ENCODE measurements around the gene CTR9.
"Not testable (repeated sequence)": the region's sequence is repeated elsewhere in the genome, so short reads cannot be mapped to it uniquely, and the experiment has no call there.

The CTR9 gene

DNA sequence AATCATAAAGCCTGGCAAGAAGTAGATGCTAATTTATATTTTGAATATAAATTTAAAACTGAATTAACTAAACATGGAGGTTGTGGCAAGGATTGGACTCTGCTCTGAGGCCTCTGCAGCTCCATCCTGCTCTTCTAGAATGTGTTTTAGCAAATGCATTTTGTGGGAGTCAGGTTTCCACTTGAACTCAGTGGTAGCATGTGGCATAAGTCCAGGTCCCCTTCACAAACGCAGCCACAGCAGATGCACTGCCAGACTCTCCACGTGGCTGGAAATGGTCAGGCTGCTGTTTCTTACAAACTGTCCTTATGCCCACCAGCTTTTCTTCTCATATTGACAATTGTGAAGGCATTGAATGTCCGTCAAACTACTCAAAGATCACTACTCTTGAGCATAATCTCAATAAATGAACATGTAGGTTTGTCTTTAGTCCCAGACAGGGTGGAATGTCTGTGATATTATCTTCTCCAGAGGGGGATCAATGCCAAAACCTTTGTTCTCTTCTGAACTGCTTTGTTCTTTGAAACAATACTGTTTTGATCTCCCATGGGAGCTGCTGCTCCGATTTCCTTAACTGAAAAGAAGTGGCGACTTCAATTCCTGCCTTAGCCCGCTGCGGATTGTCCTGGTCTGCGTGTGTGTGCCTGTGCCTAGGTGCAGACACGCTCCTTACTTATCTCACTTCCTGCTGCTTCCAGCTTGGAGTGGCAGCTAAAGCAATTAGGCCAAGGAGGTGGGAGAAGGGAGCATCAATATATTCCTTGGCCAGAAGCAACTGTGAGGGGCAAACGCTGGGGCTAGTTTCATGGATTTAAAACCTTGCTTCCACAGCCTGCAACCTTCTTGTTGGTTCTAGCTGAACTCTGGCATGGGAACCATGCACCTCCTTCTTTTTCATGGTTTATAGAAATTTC, 33.4 kb downstream of the CTR9 start:
- peak; percentile 40 for DNase-seq

DNA sequence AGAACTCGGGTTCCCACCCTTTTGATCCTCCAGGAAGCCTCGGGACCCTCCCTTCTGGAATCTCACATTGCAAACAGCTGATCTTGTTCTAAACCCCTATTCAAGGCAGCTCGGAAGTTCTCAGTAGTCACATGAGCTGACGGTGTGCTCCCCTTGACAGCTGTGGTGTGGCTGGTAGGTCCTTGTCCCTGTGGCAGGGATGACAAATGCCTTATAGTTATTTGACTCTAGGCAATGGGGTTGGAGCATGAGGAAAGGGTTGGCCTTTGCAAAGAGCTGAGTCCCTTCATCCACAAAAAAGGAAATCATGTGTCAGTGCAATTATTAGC, 34.1 kb downstream of the CTR9 start:
- DNase-seq, result no peak

DNA sequence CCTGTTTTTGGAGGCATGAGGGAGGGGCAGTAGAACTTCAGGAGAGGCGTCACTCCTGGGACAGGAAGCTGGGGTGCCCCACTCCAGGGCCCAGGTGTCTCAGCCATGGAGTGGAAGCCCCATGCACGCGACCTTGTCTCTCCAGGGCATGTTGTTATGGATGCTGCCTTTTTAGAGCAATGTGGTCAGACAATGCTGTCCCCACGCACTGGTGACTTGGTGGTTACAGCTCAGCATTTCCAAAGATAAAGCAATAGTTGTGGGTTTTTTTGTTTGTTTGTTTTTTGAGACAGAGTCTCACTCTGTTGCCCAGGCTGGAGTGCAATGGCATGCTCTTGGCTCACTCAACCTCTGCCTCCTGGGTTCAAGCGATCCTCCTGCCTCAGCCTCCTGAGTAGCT, 35.4 kb downstream of the CTR9 start:
- DNase-seq, result no peak

DNA sequence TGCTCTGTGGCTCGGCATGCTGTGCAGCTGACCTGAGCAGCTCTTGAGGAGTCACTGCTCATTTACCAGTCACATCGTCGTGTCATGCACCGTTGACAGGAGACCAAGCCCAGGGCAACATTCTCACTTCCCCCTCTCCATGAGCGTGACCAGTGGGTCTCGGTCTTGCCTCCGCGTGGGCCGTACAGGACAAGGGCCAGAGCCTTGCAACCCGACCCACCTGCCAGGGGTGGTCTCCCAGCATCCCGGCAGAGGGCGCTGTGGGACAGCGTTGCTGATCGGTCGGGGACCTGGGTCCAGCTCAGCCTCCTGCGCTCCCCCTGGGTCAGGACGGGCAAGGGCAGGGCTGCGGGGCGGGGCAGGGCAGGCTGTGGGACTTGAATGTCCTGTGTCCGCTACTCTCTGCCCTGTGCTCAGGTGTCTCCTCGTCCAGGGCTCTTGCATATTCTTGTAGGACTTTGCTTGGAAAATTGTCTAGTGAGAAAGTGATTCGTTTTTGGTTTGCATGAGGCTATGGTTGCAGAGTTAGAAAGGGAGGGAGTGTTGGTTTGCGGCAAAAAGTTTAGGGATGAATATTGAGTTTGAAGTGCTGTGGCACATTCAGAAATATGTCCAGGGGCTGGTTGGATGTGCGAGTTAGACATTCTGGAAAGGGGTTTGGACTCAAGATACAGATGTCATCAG, 41.5 kb downstream of the CTR9 start:
- no peak for DNase-seq

DNA sequence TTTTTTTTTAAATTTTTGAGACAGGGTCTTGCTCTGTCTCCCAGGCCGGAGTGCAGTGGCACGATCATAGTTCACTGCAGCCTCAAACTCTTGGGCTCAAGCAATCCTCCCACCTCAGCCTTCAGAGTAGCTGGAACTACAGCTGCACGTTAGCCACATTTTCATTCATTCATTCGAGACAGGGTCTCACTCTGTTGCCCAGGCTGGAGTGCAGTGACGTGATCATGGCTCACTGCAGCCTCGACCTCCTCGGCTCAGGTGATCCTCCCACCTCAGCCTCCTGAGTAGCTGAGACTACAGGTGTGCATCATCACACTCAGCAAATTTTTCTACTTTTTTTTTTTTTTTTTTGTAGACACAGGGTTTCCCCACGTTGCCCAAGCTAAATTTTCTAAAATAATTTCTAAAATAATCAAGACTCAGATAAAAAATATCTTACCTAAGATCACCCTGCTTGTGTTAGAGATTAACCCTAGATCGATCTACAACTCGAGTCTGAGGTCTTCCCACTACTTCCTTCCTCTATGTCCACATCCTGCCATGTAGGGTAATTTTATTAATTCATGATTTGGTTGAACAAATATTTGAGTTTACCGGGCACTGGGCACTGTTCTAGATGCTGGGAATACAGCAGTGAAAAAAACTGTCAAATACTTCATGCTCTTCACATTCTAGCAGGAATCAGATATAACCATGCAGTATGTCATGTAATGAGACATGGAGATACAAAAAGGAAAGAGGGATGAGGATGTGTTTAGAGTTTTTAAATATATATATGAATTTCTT, 42.6 kb downstream of the CTR9 start:
- no peak for DNase-seq

DNA sequence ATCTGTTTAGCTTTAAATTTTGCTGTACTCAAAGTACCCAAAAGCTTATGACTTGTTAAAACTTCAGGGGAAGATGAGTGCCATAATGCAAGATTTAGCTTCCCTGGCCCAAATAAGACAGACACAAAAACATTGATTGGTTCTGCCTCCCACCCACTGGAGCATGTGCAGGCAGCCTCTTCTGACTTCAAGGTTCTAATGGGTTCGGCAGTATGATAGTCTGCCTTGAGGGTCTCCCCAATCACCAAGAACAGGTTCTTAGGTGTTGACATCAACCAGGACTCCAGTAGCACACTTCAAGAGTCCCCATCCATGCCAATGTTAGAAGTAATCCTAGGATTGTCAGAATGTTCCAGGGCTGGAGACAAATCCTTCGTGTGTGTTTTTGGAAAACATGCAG, 45.1 kb downstream of the CTR9 start:
- DNase-seq, result no peak

DNA sequence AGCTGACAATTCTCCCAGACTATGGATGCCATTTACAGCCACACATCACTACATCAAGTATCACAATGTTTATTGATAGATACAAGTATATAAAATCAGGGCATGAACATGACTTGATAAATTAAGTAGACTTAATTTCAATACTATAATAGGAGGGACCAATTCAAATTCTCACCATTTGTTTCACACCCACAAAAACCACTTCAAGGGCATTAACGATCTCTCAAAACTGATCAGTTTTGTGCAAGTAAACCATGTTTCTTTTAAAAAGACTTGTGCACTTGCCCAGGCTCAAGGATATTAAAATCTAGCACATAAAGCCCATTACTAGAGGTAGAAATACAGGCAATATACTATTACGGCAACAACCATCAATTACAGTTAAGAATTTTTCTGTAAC, 46.0 kb downstream of the CTR9 start:
- DNase-seq, result no peak

DNA sequence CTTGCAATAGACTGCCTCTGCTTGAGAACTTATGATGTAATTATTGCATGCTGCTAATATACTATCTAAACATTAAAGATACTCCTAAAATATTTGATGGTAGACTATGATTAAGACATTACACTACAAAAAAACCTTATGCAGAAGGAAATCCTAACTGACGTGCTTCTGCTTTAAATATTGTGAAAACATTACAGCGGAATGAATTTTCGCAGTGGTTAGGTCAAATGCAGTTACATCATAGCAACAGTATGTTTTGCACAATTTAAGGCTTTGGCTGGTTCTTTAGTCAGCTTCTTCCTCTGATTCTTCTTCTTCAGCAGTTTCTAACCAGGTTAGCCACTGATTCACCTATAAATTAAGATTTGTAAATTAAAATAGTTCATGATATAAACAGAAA, 46.5 kb downstream of the CTR9 start:
- DNase-seq, result no peak

DNA sequence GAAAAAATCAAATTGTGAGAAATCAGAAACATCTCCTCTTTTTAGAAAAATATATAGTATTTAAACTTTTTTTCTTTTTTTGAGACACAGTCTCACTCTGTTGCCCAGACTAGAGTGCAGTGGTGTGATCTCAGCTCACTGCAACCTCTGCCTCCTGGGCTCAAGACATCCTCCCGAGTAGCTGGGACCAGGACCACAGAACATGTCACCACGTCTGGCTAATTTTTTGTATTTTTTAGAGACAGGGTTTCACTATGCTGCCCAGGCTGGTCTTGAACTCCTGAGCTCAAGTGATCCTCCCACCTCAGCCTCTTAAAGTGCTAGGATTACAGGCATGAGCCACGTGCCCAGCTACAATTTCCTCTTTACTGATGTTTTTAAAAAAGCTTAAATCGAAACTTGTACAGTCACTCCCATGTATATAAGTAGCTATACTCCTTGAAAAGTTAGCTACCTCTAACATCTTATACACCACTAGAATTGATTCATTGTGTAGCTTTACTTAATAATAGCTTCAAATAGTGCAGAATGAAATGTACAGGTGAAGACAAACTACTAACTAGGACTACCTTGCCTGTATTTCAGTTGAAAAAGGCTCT, 47.4 kb downstream of the CTR9 start:
- DNase-seq, result no peak

DNA sequence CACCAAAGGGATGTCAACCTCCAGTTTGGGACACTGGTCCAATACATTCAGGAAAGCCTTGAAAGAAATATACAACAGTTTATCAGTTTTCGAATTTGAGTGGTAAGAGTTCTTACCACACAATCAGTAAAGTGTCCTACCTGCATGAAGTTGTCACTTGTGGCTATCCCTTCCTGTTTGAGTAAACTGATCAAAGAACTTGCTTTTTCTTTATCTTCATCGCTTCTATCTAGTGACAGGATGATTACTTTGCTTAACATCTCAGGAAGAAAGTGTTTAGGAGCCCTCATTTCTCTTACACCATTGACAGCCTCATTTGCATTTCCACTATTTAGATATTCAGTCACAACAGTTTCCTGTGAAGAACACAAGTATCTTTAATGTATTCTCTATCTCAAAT, 49.2 kb downstream of the CTR9 start:
- no peak for DNase-seq

DNA sequence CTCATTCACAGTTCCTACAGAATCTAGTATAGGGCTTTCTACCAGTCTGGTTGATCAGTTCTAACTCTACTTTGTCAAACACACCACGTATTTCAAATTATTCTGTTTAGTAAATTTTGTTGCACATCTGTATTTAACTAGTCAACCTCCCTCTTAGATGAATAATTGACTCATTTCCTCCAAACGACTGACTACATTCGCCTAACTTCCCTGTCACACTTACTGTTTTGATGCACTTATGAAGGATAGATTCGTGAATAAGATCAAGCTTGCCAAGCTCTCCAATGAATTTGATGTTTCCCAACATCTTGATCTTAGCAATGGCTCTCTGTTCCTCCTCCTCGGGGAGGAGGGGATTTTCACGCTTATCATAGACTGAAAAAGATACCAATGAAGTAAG, 52.6 kb downstream of the CTR9 start:
- no peak for DNase-seq

DNA sequence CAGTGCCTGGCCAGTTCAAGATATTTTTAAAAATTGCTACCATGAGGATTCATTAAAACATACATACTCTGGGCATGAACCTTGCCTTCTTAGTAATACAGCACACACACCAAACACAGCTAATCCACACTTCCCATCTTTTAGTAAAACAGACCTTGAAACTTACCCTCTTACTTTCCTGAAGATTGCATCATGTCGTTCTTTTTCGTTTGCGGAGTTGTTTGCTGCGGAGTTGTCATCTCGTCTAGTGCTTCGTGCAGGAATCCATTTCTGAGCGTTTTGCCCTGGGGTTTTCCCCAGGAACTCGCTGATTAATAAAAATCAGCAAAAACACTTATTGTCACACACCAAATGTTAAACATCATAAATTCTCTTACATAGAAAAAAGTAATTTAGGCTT, 54.7 kb downstream of the CTR9 start:
- no peak for DNase-seq

DNA sequence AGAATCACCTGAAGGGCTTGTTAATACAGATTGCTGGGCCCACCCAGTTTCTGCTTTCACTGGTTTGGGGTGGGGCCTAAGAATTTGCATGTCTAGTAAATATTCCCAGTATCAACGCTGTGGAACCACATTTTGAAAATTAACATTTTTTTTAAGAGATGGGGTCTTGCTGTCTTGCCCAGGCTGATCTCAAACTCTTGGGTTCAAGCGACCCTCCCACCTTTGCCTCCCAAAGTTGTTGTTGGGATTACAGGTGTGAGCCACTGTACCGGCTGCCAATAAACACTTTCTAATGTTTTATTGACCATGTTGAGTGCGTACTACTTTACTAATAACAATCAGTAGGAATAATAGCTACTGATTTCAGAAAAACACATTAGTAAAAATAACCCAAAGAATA, 55.2 kb downstream of the CTR9 start:
- no peak for DNase-seq

DNA sequence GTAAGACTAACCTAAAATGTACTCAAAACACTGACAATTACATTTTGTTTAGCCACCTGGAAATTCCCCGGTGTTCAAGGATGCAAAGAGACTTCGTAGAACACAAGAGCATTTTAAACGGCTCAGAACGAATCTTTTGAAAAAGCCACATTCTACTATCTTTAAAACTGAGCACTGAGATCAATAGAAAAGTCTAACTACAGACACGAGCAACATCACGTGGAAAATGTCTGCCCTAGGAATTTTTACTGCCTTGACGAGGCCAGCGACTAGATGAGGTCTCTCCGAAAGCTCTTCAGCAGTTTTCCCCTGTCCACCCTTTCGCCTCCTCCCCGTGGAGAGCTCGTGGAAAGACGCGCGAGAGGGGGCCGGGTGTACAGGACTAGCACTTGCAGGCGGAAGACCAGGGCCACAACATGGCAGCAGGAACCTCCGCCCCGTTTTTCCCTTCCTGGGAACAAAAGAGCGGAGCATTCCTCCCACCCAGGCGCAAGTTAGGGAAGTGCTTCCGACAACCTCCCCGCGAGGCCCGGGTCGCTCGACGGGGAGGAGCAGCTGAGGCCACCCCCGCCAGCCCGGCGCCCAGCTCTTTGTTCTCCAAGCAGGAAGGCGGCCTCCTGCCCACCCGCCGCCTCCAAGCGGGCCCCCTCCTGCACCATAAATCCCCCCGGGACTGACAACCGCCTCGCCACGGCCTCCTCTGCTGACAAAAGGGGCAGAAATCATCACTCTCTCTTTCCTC, 56.6 kb downstream of the CTR9 start:
- DNase-seq, result no peak

DNA sequence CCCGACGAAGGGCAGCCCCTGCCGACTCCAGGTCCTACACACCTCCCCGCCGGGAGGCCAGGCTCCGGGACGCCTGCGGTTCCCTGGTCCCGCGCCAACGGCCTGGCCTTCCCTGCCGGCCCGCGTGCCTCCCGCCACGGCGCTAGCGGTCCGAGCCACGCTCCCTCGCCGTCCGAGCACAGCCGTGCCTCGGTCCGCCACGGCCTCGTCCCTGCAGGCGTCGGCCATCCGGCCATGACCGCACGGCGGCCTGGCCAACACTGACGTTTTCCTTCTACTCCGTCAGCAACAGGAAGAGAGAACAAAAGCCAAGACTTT, 57.1 kb downstream of the CTR9 start:
- no peak for DNase-seq

DNA sequence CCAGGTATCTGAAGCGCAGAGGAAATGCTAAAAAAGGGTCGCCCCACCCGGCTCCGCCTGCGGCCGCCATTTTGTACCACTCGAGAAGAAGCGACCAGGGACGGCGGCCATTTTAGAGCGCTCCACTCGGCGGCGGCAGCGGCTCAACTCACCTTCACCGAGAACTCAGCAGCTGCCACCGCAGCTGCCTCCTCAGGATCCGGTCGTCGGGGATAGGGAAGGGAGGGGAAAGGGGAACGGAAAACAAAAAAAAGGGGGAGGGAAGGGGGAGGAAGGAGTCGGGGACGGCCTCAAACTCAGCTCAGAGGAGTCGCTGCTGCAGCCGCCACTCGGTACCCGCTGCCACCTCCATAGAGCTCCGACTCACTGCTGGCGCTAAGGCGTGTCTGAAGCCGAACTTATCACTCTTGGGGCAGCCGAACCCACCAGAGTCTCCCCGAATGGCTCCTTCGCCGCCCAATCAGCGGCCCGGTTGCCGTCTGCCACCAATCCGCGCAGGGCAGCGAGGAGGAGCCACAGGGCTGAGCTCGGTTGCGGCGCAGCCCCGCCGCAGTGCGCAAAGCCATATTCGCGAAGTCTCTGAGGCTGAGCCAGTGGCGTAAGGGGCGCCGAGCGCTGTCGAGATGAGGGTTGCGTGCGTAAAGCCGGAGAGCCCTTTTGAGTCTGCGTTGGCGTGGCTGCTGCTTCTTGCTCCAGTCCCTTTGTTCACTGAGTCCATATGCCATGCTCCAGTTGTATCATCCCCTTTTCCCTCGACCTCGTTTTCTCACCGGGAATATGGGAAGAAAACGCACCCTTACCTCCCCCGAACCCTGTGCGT, 57.7 kb downstream of the CTR9 start, which contains the start of gene EIF4G2:
TSS of gene EIF4G2 (minus strand) at position 374 of the 820 bp plus-strand sequence.
- peak; percentile 85 for DNase-seq

DNA sequence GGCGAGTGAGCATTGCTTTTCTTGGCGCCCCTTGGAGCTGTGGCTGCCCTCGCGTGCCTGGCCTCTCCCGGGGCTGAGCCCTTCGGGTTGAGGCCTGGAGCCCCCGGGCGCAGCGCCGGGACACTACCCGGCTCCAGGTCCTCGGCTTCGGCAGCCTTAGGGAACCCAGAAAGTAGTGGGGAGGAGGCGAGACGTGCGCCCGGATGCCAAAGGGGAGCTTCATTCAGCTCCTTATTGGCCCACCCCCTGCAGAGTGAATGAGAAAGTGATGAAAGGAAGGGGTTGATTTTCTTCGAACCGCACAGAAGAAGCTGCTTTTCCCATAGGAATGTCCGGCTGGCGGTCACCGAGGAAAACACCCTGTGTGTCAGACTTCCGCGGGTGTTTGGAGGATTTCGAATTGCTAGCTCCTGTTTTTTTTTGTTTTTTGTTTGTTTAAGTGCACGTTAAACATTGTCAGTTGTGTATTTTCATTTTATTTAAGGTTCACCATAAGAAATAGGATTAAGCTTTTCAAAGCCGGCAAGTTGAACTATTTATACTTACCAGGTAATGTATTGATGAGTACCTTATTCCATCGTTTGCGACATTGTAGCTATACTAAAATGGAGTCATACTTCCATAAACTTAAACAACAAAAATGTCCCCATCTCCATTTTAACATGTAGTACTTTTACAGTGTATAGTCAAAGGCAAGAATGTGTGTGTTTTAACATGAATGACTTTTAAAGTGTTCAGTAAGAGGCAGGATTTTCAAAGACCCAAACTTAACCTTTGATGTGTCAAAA, 58.5 kb downstream of the CTR9 start:
- DNase-seq, result no peak

DNA sequence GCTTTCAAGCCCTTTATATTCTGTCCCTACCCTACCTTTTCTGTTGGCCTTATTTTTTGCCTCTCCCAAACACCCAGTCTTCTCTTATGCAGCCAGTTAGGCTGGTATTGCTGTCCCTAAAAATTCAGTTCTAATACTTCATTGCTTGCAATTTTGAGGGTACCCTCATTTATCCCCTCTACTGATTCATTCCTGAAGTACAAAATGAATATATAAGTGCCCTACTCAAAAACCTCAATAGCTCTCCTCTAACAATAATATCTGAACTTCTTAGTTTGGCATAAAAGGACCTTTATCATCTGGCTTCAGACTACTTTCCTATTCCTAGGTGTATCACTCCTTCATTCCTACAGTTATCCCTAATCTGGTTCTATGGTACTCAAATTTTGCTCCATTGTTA, 62.9 kb downstream of the CTR9 start:
- no peak for DNase-seq

DNA sequence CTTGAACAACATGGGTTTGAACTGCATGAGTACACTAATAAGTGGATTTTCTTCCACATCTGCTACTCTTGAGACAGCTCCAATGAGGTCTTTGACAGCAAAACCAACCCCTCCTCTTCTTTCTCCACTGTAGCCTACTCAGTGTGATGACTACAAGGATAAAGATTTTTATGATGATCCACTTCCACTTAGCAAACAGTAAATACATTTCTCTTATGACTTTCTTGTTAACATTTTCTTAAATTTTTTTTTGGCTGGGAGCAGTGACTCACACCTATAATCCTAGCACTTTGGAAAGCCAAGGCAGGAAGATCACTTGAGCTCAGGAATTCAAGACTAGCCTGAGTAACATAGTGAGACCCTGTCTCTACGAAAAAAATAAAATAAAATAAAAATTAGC, 67.5 kb downstream of the CTR9 start:
- no peak for DNase-seq

DNA sequence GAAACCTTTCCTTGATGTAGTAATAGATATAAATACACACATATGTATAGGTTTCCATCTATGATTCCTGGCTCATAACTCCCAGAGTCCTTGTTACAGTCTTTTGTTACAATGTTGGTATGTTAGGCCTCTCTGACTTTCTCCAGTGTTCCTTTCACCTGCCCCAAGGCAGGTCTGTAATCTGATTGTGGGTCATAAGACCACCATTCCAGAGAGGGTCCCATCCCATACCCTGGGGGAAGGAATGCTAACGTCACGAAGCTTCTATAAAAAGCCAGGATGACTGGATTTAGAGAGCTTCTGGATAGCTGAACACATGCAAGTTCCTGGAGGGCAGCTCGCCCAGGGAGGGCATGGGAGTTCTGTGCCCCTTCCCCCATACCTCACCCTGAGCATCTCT, 71.4 kb downstream of the CTR9 start:
- not testable (repeated sequence) for DNase-seq

DNA sequence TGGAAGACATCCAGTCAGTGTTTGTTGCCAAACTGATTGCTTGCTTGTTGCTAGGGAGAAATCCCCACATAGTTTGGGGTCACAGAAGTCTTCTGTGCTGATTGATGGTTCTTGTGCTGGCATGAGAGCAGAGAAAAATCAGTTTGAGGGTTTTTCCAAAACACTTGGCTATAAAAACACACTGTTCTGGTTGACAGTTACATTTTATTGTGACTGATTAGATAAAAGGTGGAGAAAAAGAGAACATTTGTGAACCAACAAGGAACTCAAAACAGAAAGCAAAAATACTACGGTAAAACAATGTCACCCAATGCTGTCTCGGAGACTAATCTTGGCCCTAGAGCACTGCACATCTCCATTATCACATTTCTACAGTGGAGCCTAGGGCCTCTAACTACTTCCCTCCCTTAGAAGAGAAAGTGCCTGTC, 72.1 kb downstream of the CTR9 start:
- no peak for DNase-seq
